Esophagus muscularis mucosa (tissue), 4 donors: ENCODE data around the gene PTPRN.

Source experiments
- CTCF ChIP-seq, 3 experiments: fragments of 200-600 bp in 2 of 3; fragments of 450-650 bp in 1 of 3; sonication (generic) in 2 of 3; IDR thresholded peaks; one replicate each; pipeline ENCODE4 v1.5.1; 2017 to 2019; ENCODE audit warnings: antibody characterized with exemption in 3 of 3, mild to moderate bottlenecking in 2 of 3, moderate library complexity in 1 of 3
- EP300 ChIP-seq: sonication (generic); formaldehyde crosslinking; IDR thresholded peaks from one replicate; pipeline ENCODE4 v1.6.1; 2017; ENCODE audit warnings: antibody characterized with exemption
- POLR2A ChIP-seq: fragments of 450-650 bp; IDR thresholded peaks from one replicate; pipeline ENCODE4 v1.6.1; 2017; ENCODE audit warnings: antibody characterized with exemption, moderate library complexity, mild to moderate bottlenecking, low read depth

GRCh38 chr2:219306047-219306446 lies 3.2 kb downstream of the PTPRN start:
- no peak for TF ChIP-seq CTCF (IDR thresholded peaks at IDR 0.05)
- TF ChIP-seq EP300 = no peak
- TF ChIP-seq POLR2A = no peak
